ENCODE data around the gene TTC13.
"Not testable (repeated sequence)": the region's sequence is repeated elsewhere in the genome, so short reads cannot be mapped to it uniquely, and the experiment has no call there.

Gene TTC13, protein sequence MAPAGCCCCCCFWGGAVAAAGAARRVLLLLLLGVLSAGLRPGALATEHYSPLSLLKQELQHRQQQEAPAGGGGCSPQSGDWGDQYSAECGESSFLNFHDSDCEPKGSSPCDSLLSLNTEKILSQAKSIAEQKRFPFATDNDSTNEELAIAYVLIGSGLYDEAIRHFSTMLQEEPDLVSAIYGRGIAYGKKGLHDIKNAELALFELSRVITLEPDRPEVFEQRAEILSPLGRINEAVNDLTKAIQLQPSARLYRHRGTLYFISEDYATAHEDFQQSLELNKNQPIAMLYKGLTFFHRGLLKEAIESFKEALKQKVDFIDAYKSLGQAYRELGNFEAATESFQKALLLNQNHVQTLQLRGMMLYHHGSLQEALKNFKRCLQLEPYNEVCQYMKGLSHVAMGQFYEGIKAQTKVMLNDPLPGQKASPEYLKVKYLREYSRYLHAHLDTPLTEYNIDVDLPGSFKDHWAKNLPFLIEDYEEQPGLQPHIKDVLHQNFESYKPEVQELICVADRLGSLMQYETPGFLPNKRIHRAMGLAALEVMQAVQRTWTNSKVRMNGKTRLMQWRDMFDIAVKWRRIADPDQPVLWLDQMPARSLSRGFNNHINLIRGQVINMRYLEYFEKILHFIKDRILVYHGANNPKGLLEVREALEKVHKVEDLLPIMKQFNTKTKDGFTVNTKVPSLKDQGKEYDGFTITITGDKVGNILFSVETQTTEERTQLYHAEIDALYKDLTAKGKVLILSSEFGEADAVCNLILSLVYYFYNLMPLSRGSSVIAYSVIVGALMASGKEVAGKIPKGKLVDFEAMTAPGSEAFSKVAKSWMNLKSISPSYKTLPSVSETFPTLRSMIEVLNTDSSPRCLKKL

DNA sequence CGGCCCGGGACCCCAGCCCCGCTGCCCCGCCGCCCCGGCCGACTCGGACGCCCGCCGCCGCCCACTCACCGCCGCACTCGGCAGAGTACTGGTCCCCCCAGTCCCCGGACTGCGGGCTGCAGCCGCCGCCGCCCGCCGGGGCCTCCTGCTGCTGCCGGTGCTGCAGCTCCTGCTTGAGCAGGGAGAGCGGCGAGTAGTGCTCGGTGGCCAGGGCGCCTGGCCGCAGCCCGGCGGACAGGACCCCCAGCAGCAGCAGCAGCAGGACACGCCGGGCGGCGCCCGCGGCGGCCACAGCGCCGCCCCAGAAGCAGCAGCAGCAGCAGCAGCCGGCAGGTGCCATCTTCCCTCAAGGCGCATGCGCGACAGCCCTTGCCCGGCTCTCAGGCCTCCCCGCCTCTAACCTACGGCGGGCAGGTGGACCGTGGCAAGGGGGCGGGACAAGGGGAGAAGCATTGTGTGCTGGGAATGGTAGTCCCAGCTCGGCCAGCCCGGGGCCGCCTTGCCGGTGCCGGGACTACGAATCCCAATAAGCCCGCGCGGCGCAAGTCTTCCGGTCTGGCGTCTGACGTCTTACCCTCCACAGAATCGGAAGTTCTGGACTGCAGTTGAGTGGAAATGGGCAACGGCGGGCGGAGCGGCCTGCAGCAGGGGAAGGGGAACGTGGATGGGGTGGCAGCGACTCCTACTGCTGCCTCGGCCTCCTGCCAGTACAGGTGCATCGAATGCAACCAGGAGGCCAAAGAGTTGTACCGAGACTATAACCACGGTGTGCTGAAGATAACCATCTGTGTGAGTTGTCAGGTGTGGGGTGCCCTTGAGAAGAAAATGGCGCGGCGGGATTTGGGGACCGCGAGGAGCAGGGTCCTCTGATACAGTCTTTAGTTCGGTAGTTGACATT, at the start of gene TTC13, which contains the start of gene ARV1:
Gene TTC13, minus strand, starts transcription at position 371 of the 898 bp plus-strand sequence. Its CDS starts 31 bp downstream, at position 340.
Gene ARV1, plus strand, starts transcription at position 604 of the 898 bp plus-strand sequence. Its CDS starts 12 bp downstream, at position 616.
- Histone ChIP-seq H3K27me3 (ENCODE audit: control insufficient read depth, insufficient read depth, low read length) (no peaks in the 10 kb centered on the region), H3K9ac (ENCODE audit: low read length) (peak within 1 kb of the TSS; percentile 45), H3K36me3 (ENCODE audit: control insufficient read depth, insufficient read depth, low read length) (no peaks in the 10 kb centered on the region), H3K27ac (ENCODE audit: low read depth, low read length) (peak within 1 kb of the TSS; percentile 31), H3K4me3 (ENCODE audit: low read length) (peak within 1 kb of the TSS; percentile 84), H3K4me1 (ENCODE audit: control insufficient read depth, insufficient read depth, low read length) (peaks cover 9% of the 10 kb centered on the region)

DNA sequence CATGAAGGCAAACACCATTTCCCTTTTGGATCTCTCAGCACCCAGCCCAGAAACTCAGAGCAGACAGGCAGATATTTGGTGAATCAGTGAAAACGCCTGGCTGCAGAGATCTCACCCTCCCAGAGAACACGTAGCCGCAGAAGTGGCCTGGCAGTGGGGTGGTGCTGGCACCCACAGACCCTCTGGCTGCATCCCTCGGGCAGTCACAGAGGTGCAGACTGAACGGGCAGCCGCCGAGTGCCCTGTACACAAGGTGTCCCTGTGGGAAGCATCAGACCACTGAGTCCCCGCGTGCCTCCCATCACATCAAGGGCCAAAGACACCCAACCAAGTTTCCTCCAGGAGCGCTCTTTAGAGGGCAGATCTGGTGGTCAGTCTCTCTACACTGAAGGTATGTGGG, 49.3 kb upstream of the TTC13 start:
- no peak overlapping the region for H3K4me3 ChIP-seq (ENCODE audit: low read length)
- no peaks in the 10 kb centered on the region for H3K36me3 ChIP-seq (ENCODE audit: control insufficient read depth, insufficient read depth, low read length)
- H3K27ac ChIP-seq (ENCODE audit: low read depth, low read length): no peak overlapping the region
- no peaks in the 10 kb centered on the region for H3K27me3 ChIP-seq (ENCODE audit: control insufficient read depth, insufficient read depth, low read length)
- no peak overlapping the region for H3K9ac ChIP-seq (ENCODE audit: low read length)
- H3K4me1 ChIP-seq (ENCODE audit: control insufficient read depth, insufficient read depth, low read length): no peaks in the 10 kb centered on the region

DNA sequence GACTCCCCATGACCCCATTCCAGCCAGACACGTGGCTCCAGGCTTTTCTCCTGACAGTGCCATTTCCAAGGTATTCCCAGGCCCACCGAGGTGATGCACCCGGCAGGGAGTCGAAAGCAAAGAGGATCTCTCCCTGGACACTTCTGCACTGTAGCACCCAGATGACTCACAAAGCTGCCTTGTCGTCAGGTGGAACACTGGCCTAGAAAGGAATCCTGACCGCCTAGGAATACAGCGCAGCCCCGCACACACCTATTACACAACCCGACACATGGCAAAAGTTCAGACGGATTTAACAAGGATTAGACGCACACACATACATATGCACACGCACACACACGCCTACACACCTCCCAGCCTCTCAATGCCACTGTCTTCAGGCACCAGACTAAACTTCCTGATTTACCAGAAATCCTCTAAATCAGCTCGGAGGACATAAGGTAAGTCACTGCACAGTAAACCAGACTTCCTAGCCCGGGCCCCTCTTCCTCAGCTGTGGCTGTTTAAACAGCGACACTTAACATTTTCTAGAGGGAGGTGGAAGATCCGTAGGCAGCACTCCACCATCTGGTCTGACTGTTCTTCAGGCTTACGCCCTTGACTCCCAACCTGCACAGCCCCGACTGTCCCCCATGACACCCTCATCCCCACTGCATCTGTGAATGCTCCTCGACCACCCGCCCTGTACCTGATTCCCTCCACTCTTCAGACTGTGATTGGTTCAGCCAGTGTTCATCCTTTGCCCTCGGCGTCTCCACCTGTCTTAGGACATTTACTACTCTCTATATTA, 48.7 kb upstream of the TTC13 start:
- no peak overlapping the region for H3K9ac ChIP-seq (ENCODE audit: low read length)
- no peak overlapping the region for H3K27ac ChIP-seq (ENCODE audit: low read depth, low read length)
- H3K4me3 ChIP-seq (ENCODE audit: low read length): no peak overlapping the region
- no peaks in the 10 kb centered on the region for H3K27me3 ChIP-seq (ENCODE audit: control insufficient read depth, insufficient read depth, low read length)
- H3K4me1 ChIP-seq (ENCODE audit: control insufficient read depth, insufficient read depth, low read length): no peaks in the 10 kb centered on the region
- no peaks in the 10 kb centered on the region for H3K36me3 ChIP-seq (ENCODE audit: control insufficient read depth, insufficient read depth, low read length)

DNA sequence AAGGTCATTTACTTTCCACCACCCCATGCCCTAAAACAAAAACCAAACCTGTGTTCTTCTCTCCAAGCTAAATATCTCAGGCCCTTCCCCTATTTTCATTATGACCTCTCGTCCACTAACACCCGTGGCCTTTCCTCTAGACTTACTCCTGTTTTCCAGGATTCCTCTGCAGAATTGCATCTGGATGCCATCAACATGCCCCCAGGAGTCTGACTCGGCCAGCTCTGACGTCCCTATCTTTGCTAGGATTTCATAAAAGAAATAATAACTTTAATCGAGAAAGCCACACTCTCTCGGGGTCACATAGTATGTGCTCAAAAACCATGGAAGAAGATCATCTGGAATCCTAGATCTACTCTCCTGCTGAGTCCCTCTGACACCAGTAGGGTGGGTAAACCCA, 47.9 kb upstream of the TTC13 start:
- Histone ChIP-seq H3K27me3 (ENCODE audit: control insufficient read depth, insufficient read depth, low read length) (no peaks in the 10 kb centered on the region), H3K4me1 (ENCODE audit: control insufficient read depth, insufficient read depth, low read length) (no peaks in the 10 kb centered on the region), H3K36me3 (ENCODE audit: control insufficient read depth, insufficient read depth, low read length) (no peaks in the 10 kb centered on the region), H3K27ac (ENCODE audit: low read depth, low read length) (no peak overlapping the region), H3K4me3 (ENCODE audit: low read length) (no peak overlapping the region), H3K9ac (ENCODE audit: low read length) (no peak overlapping the region)

DNA sequence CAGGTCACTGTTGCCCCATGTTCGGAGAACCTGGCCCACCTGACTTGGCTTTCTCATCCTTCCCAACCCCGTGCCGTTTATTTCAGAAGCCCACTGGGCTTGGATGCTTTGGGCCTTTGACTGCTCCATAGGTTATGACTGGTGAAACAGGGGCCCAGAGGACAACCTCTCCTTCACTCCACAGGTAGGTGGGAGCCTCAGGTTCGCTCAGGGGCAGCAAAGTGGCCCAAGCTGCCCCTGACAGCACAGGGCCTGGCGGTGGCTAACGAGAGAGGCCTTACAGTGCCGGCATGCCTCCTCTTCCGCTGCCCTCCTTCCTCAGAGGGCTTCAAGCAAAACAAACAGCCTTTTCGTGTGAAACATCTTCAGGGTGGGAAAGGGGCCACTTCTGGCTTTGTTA, 44.5 kb upstream of the TTC13 start:
- Histone ChIP-seq H3K27me3 (ENCODE audit: control insufficient read depth, insufficient read depth, low read length) (no peaks in the 10 kb centered on the region), H3K9ac (ENCODE audit: low read length) (no peak overlapping the region), H3K27ac (ENCODE audit: low read depth, low read length) (no peak overlapping the region), H3K36me3 (ENCODE audit: control insufficient read depth, insufficient read depth, low read length) (no peaks in the 10 kb centered on the region), H3K4me3 (ENCODE audit: low read length) (no peak overlapping the region), H3K4me1 (ENCODE audit: control insufficient read depth, insufficient read depth, low read length) (no peaks in the 10 kb centered on the region)

DNA sequence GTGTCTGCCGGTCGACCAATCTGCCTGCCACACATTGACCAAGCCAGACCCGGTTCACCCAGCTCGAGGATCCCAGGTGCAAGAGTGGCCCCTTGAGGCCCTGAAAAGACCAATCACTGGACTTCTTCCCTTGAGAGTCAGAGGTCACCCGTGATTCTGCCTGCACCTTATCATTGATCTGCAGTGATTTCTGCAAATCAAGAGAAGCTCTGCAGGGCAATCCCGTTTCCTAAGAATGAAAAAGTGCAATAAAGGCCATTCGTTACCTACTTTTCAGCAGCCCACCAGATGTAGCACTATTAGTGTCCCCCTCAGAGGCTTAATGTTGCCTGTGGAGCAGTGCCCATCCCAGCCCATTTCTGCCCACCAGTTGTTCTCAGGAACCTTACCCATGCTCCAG, 43.9 kb upstream of the TTC13 start:
- not testable (repeated sequence) for H3K27me3 ChIP-seq (ENCODE audit: control insufficient read depth, insufficient read depth, low read length); H3K4me1 ChIP-seq (ENCODE audit: control insufficient read depth, insufficient read depth, low read length); H3K27ac ChIP-seq (ENCODE audit: low read depth, low read length); H3K36me3 ChIP-seq (ENCODE audit: control insufficient read depth, insufficient read depth, low read length); H3K9ac ChIP-seq (ENCODE audit: low read length); H3K4me3 ChIP-seq (ENCODE audit: low read length)

DNA sequence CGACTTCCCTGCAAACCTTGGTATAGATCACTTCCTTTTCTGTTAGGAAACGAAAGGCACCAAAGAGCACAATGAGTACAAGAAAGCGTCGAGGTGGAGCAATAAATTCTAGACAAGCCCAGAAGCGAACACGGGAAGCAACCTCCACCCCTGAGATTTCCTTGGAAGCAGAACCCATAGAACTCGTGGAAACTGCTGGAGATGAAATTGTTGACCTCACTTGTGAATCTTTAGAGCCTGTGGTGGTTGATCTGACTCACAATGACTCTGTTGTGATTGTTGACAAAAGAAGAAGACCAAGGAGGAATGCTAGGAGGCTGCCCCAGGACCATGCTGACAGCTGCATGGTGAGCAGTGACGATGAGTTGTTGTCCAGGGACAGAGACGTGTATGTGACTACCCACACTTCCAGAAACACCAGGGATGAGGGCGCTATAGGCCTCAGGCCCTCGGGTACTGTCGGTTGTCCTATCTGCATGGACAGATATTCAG, 42.9 kb upstream of the TTC13 start:
- no peak overlapping the region for H3K27ac ChIP-seq (ENCODE audit: low read depth, low read length)
- H3K36me3 ChIP-seq (ENCODE audit: control insufficient read depth, insufficient read depth, low read length): no peaks in the 10 kb centered on the region
- no peaks in the 10 kb centered on the region for H3K27me3 ChIP-seq (ENCODE audit: control insufficient read depth, insufficient read depth, low read length)
- H3K9ac ChIP-seq (ENCODE audit: low read length): no peak overlapping the region
- H3K4me3 ChIP-seq (ENCODE audit: low read length): no peak overlapping the region
- no peaks in the 10 kb centered on the region for H3K4me1 ChIP-seq (ENCODE audit: control insufficient read depth, insufficient read depth, low read length)

DNA sequence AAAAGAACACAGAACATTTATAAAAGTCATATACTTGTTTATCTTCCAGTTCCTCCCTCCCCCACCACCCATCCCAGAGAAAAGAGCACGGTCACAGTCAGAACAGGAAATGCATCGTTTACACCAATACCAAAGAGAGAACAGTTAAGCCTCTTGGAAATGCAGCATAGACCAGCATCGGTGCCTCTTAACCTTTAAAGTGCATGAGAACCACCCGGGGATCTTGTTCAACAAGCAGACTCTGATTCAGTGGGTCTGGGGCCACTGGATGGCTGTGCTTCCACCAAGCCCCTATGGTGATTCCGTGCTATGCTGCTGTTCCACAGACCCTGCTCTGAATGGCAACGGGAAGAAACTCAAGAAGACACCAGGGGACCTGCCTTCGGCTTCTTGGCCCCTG, 42.2 kb upstream of the TTC13 start:
- H3K4me1 ChIP-seq (ENCODE audit: control insufficient read depth, insufficient read depth, low read length): no peaks in the 10 kb centered on the region
- no peaks in the 10 kb centered on the region for H3K36me3 ChIP-seq (ENCODE audit: control insufficient read depth, insufficient read depth, low read length)
- H3K27ac ChIP-seq (ENCODE audit: low read depth, low read length): no peak overlapping the region
- H3K4me3 ChIP-seq (ENCODE audit: low read length): no peak overlapping the region
- no peak overlapping the region for H3K9ac ChIP-seq (ENCODE audit: low read length)
- no peaks in the 10 kb centered on the region for H3K27me3 ChIP-seq (ENCODE audit: control insufficient read depth, insufficient read depth, low read length)

DNA sequence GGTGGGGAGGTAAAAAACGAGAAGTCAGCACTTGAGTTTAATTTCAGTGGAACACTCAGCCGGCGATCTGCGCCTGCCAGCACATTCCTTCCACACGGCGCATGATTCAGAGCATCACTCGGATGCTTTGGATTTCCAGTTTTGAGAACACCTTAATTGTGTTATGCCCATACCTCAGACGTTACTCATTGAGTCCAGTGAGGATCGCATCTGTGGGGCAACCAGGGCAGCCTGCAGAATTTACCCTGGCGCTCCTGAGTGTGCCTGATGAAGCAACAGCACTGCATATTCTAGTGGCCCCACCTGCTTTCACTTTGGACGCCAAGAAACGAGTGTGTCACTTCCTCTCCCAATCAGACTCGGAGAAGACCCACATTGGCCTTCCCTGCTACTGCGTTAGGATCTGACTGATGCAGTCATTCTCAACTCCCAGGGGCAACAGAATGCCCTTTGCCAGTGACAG, 41.5 kb upstream of the TTC13 start:
- no peaks in the 10 kb centered on the region for H3K36me3 ChIP-seq (ENCODE audit: control insufficient read depth, insufficient read depth, low read length)

DNA sequence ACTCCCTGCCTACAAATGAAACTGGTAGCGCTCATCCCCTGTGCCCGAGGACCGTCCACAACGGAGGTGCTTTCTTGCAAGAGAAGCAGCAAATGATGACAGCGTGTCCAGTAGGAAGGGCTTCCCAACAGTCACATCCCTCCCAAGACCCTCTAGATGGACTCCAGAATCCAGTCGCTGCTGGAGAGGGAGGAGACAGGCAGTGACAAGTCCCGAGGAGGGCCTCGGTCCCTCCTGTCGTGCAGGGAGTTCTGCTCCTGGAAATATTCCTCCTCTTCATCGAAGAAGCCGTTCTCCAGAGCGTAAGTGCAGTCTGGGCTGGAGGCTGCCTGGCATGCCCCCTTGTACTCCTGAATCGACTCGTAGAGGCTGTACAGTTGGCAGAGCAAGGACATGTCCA, 41.0 kb upstream of the TTC13 start:
- Histone ChIP-seq H3K4me1 (ENCODE audit: control insufficient read depth, insufficient read depth, low read length) (no peaks in the 10 kb centered on the region), H3K27ac (ENCODE audit: low read depth, low read length) (no peak overlapping the region), H3K36me3 (ENCODE audit: control insufficient read depth, insufficient read depth, low read length) (no peaks in the 10 kb centered on the region), H3K9ac (ENCODE audit: low read length) (no peak overlapping the region), H3K27me3 (ENCODE audit: control insufficient read depth, insufficient read depth, low read length) (no peaks in the 10 kb centered on the region), H3K4me3 (ENCODE audit: low read length) (no peak overlapping the region)

More for the DNA sequence above, 41.5 kb upstream of the TTC13 start:
- Histone ChIP-seq H3K27me3 (ENCODE audit: control insufficient read depth, insufficient read depth, low read length) (no peaks in the 10 kb centered on the region), H3K4me1 (ENCODE audit: control insufficient read depth, insufficient read depth, low read length) (no peaks in the 10 kb centered on the region), H3K27ac (ENCODE audit: low read depth, low read length) (no peak overlapping the region), H3K9ac (ENCODE audit: low read length) (no peak overlapping the region), H3K4me3 (ENCODE audit: low read length) (no peak overlapping the region)

DNA sequence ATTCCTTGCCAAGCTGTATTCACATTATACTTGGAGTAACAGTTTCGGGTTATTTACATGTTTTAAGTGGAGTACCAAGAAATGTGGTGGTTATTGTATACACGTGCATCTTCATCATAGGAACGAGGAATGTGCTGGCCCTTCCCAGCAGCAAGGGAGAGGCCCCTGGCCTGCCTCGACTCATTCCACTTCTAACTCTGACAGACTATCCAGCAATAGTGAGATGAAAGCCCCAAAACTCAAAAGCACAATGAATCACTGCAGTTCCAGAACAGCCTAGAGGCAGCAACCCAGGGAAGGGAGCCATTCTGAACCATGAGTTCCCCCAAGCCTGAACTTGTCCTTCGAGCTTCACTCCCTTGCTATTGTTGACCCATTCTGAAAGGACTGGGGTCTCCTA, 38.3 kb upstream of the TTC13 start:
- no peaks in the 10 kb centered on the region for H3K4me1 ChIP-seq (ENCODE audit: control insufficient read depth, insufficient read depth, low read length)
- H3K27ac ChIP-seq (ENCODE audit: low read depth, low read length): no peak overlapping the region
- H3K36me3 ChIP-seq (ENCODE audit: control insufficient read depth, insufficient read depth, low read length): no peaks in the 10 kb centered on the region
- no peaks in the 10 kb centered on the region for H3K27me3 ChIP-seq (ENCODE audit: control insufficient read depth, insufficient read depth, low read length)
- no peak overlapping the region for H3K9ac ChIP-seq (ENCODE audit: low read length)
- H3K4me3 ChIP-seq (ENCODE audit: low read length): no peak overlapping the region

Measured in rectal smooth muscle tissue (tissue), 1 donor.